ENCODE measurements around the gene LCN2.

LCN2 gene

DNA sequence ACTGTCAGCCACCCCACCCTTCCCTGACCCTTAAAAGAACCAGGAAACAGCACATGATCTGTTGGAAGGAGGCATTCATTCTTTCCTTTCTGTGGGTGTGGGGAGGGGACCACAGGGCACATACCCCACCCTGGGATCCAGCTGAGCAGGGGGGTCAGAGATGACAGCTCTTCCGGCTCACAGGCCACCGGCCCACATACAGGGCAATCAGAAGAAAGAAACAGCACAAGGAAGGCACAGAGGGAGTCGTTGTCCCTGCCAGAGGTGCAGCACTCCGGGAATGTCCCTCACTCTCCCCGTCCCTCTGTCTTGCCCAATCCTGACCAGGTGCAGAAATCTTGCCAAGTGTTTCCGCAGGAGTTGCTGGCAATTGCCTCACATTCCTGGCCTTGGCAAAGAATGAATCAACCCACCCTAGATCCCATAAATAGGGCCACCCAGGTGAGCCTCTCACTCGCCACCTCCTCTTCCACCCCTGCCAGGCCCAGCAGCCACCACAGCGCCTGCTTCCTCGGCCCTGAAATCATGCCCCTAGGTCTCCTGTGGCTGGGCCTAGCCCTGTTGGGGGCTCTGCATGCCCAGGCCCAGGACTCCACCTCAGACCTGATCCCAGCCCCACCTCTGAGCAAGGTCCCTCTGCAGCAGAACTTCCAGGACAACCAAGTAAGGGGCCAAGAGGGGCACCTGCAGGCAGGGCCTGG is at the start of gene LCN2:
Gene LCN2 (plus strand): TSS at position 453 of the 701 bp plus-strand sequence. CDS start 73 bp downstream, at position 526.
- Histone ChIP-seq H3K9me3 (ENCODE audit: insufficient read depth, low read depth, low read length) (no peaks in the 10 kb centered on the region), H2AFZ (ENCODE audit: low read length) (peak within 1 kb of the TSS; percentile 58), H3K27me3 (ENCODE audit: insufficient read depth, low read length, poor library complexity, severe bottlenecking) (no peaks in the 10 kb centered on the region), H3K36me3 (ENCODE audit: insufficient read depth, low read length) (no peaks in the 10 kb centered on the region), H3K79me2 (ENCODE audit: insufficient read depth, low read length) (no peaks in the 10 kb centered on the region), H3K4me2 (ENCODE audit: low read depth, low read length, poor library complexity, severe bottlenecking) (no peak within 1 kb of the TSS), H3K4me3 (ENCODE audit: low read length, poor library complexity, severe bottlenecking) (no peak within 1 kb of the TSS), H3F3A (ENCODE audit: low read depth) (no peaks in the 10 kb centered on the region), H3K9me2 (replicated peaks; ENCODE audit: low read depth, low read length) (no peaks in the 10 kb centered on the region), H3K4me1 (ENCODE audit: insufficient read depth, low read length, poor library complexity, severe bottlenecking) (peaks cover 5% of the 10 kb centered on the region), H3K9ac (ENCODE audit: low read depth, low read length, poor library complexity, severe bottlenecking) (no peak within 1 kb of the TSS), H4K20me1 (ENCODE audit: insufficient read depth, low read length, poor library complexity, severe bottlenecking) (no peaks in the 10 kb centered on the region)
- no peak for TF ChIP-seq EZH2phosphoT487 (IDR thresholded peaks at IDR 0.05; ENCODE audit: borderline replicate concordance)
- TF ChIP-seq, protein P1, sequence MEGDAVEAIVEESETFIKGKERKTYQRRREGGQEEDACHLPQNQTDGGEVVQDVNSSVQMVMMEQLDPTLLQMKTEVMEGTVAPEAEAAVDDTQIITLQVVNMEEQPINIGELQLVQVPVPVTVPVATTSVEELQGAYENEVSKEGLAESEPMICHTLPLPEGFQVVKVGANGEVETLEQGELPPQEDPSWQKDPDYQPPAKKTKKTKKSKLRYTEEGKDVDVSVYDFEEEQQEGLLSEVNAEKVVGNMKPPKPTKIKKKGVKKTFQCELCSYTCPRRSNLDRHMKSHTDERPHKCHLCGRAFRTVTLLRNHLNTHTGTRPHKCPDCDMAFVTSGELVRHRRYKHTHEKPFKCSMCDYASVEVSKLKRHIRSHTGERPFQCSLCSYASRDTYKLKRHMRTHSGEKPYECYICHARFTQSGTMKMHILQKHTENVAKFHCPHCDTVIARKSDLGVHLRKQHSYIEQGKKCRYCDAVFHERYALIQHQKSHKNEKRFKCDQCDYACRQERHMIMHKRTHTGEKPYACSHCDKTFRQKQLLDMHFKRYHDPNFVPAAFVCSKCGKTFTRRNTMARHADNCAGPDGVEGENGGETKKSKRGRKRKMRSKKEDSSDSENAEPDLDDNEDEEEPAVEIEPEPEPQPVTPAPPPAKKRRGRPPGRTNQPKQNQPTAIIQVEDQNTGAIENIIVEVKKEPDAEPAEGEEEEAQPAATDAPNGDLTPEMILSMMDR (conservative IDR thresholded peaks at IDR 0.05; ENCODE audit: low read length): no peak

DNA sequence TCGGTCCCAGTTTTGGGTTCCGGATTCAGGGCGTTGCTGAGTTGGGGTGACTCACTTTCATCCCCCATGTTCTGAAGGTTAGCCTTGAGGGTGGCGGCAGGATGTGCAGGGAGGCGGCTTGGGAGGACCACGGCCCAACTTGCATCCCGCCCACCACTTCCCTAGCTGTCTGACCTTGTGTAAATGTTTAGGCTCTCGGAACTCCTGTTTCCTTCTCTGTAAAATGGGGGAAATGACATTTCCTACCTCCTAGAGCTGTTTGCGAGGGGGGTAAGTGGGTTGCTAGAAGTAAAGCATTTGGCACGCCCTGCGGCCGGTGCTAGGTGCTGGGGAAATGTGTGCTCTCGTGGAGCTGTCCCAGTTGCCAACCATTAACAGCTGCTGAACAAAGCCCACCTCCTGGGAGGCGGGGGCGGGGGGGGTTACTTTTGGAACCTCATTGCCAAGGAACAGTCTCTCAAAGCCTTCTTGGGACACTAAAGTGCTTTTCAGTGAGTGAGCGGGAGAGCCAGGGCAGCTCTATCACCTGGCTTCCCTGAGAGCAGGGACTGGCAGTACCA is 49.2 kb upstream of the LCN2 start:
- no peak overlapping the region for H3K4me2 ChIP-seq (ENCODE audit: low read depth, low read length, poor library complexity, severe bottlenecking)
- peaks cover 57% of the 10 kb centered on the region; the same call in 1 of the 2 replicates for H3K36me3 ChIP-seq (ENCODE audit: insufficient read depth, low read length)

DNA sequence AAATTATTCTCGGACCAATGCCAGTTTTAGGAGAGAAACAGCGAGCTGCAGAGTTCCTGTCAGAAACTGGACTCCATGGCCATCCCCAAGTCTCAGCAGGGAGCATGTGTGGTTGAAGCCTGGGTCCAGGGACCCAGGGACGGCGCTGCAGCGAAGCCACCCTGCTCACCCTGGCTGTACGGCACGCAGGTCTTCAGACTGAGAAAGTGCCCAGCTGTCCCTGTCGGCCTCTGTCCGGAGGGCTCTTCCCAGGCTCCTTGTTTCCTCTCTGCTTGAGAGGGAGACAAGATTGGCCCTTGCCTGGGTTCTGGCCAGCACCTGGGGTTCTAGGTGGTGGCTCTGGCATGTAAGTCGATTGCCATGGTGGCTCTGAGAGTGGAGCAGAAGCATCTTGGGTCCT is 48.7 kb upstream of the LCN2 start:
- H3K36me3 ChIP-seq (ENCODE audit: insufficient read depth, low read length): peaks cover 58% of the 10 kb centered on the region; the same call in 1 of the 2 replicates
- TF ChIP-seq, protein P1 (conservative IDR thresholded peaks at IDR 0.05; ENCODE audit: low read length): no peak
- TF ChIP-seq EZH2phosphoT487 (IDR thresholded peaks at IDR 0.05; ENCODE audit: borderline replicate concordance): no peak
- H3K9me3 ChIP-seq (ENCODE audit: insufficient read depth, low read depth, low read length): no peaks in the 10 kb centered on the region
- H3K79me2 ChIP-seq (ENCODE audit: insufficient read depth, low read length): peaks cover 45% of the 10 kb centered on the region
- H3F3A ChIP-seq (ENCODE audit: low read depth): no peaks in the 10 kb centered on the region
- no peak overlapping the region for H3K9ac ChIP-seq (ENCODE audit: low read depth, low read length, poor library complexity, severe bottlenecking)
- peaks cover 30% of the 10 kb centered on the region for H4K20me1 ChIP-seq (ENCODE audit: insufficient read depth, low read length, poor library complexity, severe bottlenecking)
- no peaks in the 10 kb centered on the region for H3K9me2 ChIP-seq (replicated peaks; ENCODE audit: low read depth, low read length)
- H3K4me1 ChIP-seq (ENCODE audit: insufficient read depth, low read length, poor library complexity, severe bottlenecking): peaks cover 9% of the 10 kb centered on the region
- H3K4me3 ChIP-seq (ENCODE audit: low read length, poor library complexity, severe bottlenecking): no peak overlapping the region
- H3K27me3 ChIP-seq (ENCODE audit: insufficient read depth, low read length, poor library complexity, severe bottlenecking): no peaks in the 10 kb centered on the region
- no peak overlapping the region for H3K4me2 ChIP-seq (ENCODE audit: low read depth, low read length, poor library complexity, severe bottlenecking)
- no peak overlapping the region for H2AFZ ChIP-seq (ENCODE audit: low read length)

More for the DNA sequence above, 49.2 kb upstream of the LCN2 start:
- TF ChIP-seq, protein P1 (conservative IDR thresholded peaks at IDR 0.05; ENCODE audit: low read length): no peak
- no peak for TF ChIP-seq EZH2phosphoT487 (IDR thresholded peaks at IDR 0.05; ENCODE audit: borderline replicate concordance)
- Histone ChIP-seq H4K20me1 (ENCODE audit: insufficient read depth, low read length, poor library complexity, severe bottlenecking) (peaks cover 30% of the 10 kb centered on the region), H3K4me1 (ENCODE audit: insufficient read depth, low read length, poor library complexity, severe bottlenecking) (peaks cover 9% of the 10 kb centered on the region), H3K4me3 (ENCODE audit: low read length, poor library complexity, severe bottlenecking) (no peak overlapping the region), H3K9me2 (replicated peaks; ENCODE audit: low read depth, low read length) (no peaks in the 10 kb centered on the region), H3K79me2 (ENCODE audit: insufficient read depth, low read length) (peaks cover 50% of the 10 kb centered on the region), H3F3A (ENCODE audit: low read depth) (no peaks in the 10 kb centered on the region), H3K9ac (ENCODE audit: low read depth, low read length, poor library complexity, severe bottlenecking) (no peak overlapping the region), H3K9me3 (ENCODE audit: insufficient read depth, low read depth, low read length) (no peaks in the 10 kb centered on the region), H2AFZ (ENCODE audit: low read length) (no peak overlapping the region), H3K27me3 (ENCODE audit: insufficient read depth, low read length, poor library complexity, severe bottlenecking) (no peaks in the 10 kb centered on the region)

All from Loucy (cell line).